ENCODE results near the gene SLC25A3. TPM values are rescaled to one million over a fixed set of nuclear protein-coding genes. Genes with fewer than 3 reads are reported as not detected.
"Not testable (repeated sequence)": the region's sequence is repeated elsewhere in the genome, so short reads cannot be mapped to it uniquely, and the experiment has no call there.

The SLC25A3 gene
- total RNA-seq = 726 and 727 TPM in 2 replicates

DNA sequence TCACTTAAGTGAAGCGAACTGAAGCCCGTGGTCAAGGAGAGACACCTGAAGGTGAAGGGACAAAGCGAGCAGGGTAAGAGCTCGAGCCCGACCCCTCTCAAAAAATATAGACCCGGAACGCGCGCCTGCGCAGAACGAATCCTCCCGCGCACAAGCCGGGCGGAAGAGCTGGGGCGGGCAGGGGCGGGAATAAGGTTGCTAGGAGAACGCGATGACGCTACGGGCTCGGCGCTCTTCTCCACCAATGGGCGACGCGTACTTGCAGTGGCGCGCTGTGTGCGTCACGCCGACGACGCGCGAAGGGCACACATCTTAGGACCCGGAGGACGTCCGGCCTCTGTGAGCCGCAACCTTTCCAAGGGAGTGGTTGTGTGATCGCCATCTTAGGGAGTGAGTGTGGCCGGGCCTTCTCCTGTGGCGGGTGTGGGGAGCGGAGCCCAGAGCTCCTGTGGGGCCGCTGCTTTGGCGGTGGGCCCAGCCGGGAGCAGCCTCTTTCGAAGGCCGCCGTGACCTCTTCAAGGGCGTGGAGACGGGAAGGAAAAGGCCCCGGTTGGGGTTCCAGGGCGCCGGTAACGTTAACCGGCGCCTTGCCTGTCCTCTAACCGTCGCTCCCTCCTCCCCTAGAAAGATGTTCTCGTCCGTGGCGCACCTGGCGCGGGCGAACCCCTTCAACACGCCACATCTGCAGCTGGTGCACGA is at the start of gene SLC25A3:
TSS of gene SLC25A3 (plus strand) at position 336 of the 699 bp plus-strand sequence. CDS start at position 629, 293 bp downstream.
- TF ChIP-seq, protein P1, sequence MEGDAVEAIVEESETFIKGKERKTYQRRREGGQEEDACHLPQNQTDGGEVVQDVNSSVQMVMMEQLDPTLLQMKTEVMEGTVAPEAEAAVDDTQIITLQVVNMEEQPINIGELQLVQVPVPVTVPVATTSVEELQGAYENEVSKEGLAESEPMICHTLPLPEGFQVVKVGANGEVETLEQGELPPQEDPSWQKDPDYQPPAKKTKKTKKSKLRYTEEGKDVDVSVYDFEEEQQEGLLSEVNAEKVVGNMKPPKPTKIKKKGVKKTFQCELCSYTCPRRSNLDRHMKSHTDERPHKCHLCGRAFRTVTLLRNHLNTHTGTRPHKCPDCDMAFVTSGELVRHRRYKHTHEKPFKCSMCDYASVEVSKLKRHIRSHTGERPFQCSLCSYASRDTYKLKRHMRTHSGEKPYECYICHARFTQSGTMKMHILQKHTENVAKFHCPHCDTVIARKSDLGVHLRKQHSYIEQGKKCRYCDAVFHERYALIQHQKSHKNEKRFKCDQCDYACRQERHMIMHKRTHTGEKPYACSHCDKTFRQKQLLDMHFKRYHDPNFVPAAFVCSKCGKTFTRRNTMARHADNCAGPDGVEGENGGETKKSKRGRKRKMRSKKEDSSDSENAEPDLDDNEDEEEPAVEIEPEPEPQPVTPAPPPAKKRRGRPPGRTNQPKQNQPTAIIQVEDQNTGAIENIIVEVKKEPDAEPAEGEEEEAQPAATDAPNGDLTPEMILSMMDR (IDR thresholded peaks at IDR 0.05; ENCODE audit: insufficient read depth, low read length, poor library complexity, severe bottlenecking) = no peak
- Histone ChIP-seq H3K27me3 (ENCODE audit: control insufficient read depth, insufficient read depth, low read length) (no peaks in the 10 kb centered on the region), H3K4me3 (ENCODE audit: low read depth, low read length) (peak within 1 kb of the TSS; percentile 98), H3K36me3 (ENCODE audit: control insufficient read depth, insufficient read depth, low read length) (peaks cover 2% of the 10 kb centered on the region)
- peak; percentile 93 for DNase-seq (ENCODE audit: low read depth)

GRCh38 chr12:98543701-98544100 is 49.8 kb upstream of the SLC25A3 start:
- TF ChIP-seq, protein P1 (IDR thresholded peaks at IDR 0.05; ENCODE audit: insufficient read depth, low read length, poor library complexity, severe bottlenecking) = no peak
- DNase-seq (ENCODE audit: low read depth) = no peak
- Histone ChIP-seq H3K36me3 (ENCODE audit: control insufficient read depth, insufficient read depth, low read length) (peaks cover 2% of the 10 kb centered on the region), H3K27me3 (ENCODE audit: control insufficient read depth, insufficient read depth, low read length) (no peaks in the 10 kb centered on the region), H3K4me3 (ENCODE audit: low read depth, low read length) (no peak overlapping the region)

DNA sequence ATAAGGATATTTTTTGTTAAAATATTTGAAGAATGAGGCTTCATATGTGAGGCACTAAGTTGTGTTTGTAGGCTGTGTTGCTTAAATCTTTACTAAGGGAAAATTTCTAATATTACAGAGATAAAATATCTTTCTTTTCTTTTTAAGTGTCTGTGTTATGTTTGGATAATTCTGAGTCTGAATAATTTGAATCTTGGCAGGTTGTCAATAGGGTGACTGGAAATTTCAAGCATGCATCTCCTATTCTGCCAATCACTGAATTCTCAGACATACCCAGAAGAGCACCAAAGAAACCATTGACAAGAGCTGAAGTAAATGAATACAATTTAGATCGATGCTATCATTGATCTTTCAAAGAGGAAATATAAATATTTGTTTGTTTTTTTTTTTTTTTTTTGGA is 48.7 kb upstream of the SLC25A3 start:
- TF ChIP-seq, protein P1 (IDR thresholded peaks at IDR 0.05; ENCODE audit: insufficient read depth, low read length, poor library complexity, severe bottlenecking) = no peak
- H3K36me3 ChIP-seq (ENCODE audit: control insufficient read depth, insufficient read depth, low read length) = peaks cover 2% of the 10 kb centered on the region
- no peak overlapping the region for H3K4me3 ChIP-seq (ENCODE audit: low read depth, low read length)

GRCh38 chr12:98549371-98550110 is 43.9 kb upstream of the SLC25A3 start:
- H3K27me3 ChIP-seq (ENCODE audit: control insufficient read depth, insufficient read depth, low read length) = no peaks in the 10 kb centered on the region
- no peak for DNase-seq (ENCODE audit: low read depth)
- TF ChIP-seq, protein P1 (IDR thresholded peaks at IDR 0.05; ENCODE audit: insufficient read depth, low read length, poor library complexity, severe bottlenecking) = no peak
- no peak overlapping the region for H3K4me3 ChIP-seq (ENCODE audit: low read depth, low read length)
- peaks cover 2% of the 10 kb centered on the region for H3K36me3 ChIP-seq (ENCODE audit: control insufficient read depth, insufficient read depth, low read length)

More for the DNA sequence above, 48.7 kb upstream of the SLC25A3 start:
- no peaks in the 10 kb centered on the region for H3K27me3 ChIP-seq (ENCODE audit: control insufficient read depth, insufficient read depth, low read length)
- no peak for DNase-seq (ENCODE audit: low read depth)

DNA sequence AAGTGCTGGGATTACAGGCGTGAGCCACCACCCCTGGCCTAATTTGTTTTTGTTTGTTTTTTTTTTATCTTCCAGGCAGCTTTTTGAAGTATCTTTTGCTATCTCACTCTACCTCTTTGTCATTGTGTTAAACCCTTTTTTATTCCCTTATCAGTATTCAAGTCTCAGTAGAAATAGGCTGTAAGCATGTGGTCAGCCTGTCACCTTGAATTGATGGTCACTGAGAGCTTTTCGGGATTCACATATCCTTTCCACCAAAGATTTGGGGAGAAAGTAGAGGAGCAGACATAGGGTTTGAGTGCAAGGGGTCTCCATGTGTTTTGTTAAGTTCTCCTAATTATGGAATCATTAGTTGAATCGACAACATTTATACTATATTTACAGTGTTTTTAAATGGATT is 41.7 kb upstream of the SLC25A3 start:
- no peaks in the 10 kb centered on the region for H3K27me3 ChIP-seq (ENCODE audit: control insufficient read depth, insufficient read depth, low read length)
- DNase-seq (ENCODE audit: low read depth) = no peak
- TF ChIP-seq, protein P1 (IDR thresholded peaks at IDR 0.05; ENCODE audit: insufficient read depth, low read length, poor library complexity, severe bottlenecking) = no peak
- no peak overlapping the region for H3K4me3 ChIP-seq (ENCODE audit: low read depth, low read length)
- no peaks in the 10 kb centered on the region for H3K36me3 ChIP-seq (ENCODE audit: control insufficient read depth, insufficient read depth, low read length)

GRCh38 chr12:98558097-98558496 is 35.4 kb upstream of the SLC25A3 start:
- not testable (repeated sequence) for H3K27me3 ChIP-seq (ENCODE audit: control insufficient read depth, insufficient read depth, low read length); H3K36me3 ChIP-seq (ENCODE audit: control insufficient read depth, insufficient read depth, low read length); H3K4me3 ChIP-seq (ENCODE audit: low read depth, low read length); DNase-seq (ENCODE audit: low read depth)

Data from kidney epithelial cell (primary cell).